ENCODE measurements around the gene CLIP1.
"Not testable (repeated sequence)": the region's sequence is repeated elsewhere in the genome, so short reads cannot be mapped to it uniquely, and the experiment has no call there.

The CLIP1 gene

DNA sequence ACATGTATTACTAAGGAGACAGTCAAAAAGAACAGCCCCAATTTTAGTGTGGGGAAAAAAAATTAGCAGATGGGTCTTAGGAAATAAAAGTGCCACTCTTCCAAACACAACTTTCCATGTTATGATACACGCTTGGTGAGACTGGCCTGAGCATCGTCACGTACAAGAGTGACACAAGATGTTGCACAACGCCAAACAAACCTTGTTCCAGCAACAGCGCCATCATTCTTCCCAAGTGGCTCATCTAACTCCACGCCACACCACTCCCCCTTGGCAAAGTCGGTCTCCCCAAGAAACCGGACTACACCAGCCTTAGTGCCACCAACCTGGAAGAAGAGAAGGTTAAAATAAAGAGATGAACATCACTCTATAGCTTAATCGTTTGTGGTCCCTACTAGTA lies 58.7 kb downstream of the CLIP1 start:
- TF ChIP-seq GATA1 (IDR thresholded peaks at IDR 0.05; ENCODE audit: low read depth, low read length): no peak
- no peak for TF ChIP-seq POLR2A (IDR thresholded peaks at IDR 0.05; ENCODE audit: low read length)
- DNase-seq: no peak

DNA sequence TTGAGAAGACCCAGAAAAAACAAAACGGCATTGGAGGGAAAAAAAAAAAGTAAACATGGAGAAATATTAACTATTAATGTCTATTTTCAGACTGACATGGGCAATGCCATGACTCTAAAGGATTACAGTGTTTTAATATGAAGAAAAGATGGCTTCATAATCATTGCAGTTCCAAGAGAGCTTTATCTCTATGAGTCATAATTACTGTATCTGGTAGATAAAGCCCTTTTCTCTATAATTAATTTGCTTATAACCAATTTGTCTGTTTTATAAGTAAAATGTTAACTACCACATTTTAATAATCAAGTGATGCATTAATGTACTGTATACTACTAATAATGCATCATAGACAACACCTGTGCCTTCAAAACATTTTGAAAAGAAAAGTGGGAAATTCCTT lies 59.7 kb downstream of the CLIP1 start:
- peak in 1 of 2 experiments; percentile 18 for DNase-seq
- TF ChIP-seq POLR2A (IDR thresholded peaks at IDR 0.05; ENCODE audit: low read length) (no peak), GATA1 (IDR thresholded peaks at IDR 0.05; ENCODE audit: low read depth, low read length) (no peak)

DNA sequence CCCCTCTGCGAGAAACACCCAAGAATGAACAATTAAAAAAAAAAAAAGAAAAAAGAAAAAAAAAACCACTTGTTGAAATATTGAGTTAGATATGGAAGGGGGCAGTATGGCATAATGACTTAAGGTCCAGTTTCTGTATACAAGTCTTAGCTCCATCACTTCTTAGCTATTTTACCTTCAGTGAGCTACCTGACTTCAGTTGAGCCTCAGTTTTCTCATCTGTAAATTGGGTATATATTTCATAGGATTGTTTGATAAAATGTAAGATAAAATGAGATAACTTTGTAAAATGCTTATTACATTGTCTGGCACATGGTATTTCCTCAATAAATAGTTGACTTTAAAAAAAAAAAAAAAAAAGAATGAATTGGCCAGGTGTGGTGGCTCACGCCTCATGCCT lies 64.1 kb downstream of the CLIP1 start:
- DNase-seq: not testable (repeated sequence)

DNA sequence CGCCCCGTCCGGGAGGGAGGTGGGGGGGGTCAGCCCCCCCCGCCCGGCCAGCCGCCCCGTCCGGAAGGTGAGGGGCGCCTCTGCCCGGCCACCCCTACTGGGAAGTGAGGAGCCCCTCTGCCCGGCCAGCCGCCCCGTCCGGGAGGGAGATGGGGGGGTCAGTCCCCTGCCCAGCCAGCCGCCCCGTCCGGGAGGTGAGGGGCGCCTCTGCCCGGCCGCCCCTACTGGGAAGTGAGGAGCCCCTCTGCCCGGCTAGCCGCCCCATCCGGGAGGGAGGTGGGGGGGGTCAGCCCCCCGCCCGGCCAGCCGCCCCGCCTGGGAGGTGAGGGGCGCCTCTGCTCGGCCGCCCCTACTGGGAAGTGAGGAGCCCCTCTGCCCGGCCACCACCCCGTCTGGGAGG lies 64.9 kb downstream of the CLIP1 start:
- DNase-seq: not testable (repeated sequence)

DNA sequence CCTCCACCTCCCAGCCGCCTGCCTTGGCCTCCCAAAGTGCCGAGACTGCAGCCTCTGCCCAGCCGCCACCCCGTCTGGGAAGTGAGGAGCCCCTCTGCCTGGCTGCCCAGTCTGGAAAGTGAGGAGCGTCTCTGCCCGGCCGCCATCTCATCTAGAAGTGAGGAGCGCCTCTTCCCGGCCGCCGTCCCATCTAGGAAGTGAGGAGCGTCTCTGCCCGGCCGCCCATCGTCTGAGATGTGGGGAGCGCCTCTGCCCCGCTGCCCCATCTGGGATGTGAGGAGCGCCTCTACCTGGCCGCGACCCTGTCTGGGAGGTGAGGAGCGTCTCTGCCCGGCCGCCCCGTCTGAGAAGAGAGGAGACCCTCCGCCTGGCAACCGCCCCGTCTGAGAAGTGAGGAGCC lies 65.5 kb downstream of the CLIP1 start:
- DNase-seq: not testable (repeated sequence)

DNA sequence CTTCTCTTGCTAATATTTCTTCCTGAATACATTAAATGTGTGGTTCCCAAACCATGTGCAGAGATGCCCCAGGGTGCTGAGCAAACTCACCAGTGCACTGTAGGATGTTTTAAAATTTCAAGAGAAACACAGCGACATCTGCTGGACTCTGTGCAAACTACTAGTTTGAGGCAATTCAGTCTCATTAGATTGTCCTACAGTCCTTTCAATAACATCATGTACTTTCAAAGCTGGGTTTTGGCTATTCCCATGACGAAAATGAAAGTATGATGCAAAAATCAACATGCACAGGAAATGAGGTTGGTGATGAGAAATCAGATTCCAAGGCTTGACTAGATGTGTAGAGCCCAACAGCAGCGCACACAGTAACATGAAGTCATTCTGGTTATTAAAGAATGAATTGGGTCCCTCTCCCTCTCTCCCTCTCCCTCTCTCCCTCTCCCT lies 66.3 kb downstream of the CLIP1 start:
- peak; percentile 62 to 82 for DNase-seq
- no peak for TF ChIP-seq POLR2A (IDR thresholded peaks at IDR 0.05; ENCODE audit: low read length)
- TF ChIP-seq GATA1 (IDR thresholded peaks at IDR 0.05; ENCODE audit: low read depth, low read length): no peak

DNA sequence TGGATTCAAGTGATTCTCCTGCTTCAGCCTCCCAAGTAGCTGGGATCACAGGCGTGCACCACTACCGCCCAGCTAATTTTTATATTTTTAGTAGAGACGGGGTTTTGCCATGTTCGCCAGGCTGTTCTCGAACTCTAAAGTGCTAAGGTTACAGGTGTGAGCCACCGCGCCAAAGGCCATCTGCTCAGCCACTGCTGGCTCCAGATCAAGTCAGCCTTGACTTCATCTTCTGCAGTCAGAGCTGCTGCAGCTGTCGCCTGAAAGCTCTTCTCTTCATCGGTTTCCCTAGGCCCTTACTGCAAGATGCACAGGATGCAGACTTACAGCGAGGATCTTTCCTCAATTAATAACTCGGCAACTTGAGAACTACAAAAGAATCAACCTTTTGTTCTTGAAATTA lies 66.8 kb downstream of the CLIP1 start:
- no peak for TF ChIP-seq POLR2A (IDR thresholded peaks at IDR 0.05; ENCODE audit: low read length)
- TF ChIP-seq GATA1 (IDR thresholded peaks at IDR 0.05; ENCODE audit: low read depth, low read length): no peak
- DNase-seq: no peak

DNA sequence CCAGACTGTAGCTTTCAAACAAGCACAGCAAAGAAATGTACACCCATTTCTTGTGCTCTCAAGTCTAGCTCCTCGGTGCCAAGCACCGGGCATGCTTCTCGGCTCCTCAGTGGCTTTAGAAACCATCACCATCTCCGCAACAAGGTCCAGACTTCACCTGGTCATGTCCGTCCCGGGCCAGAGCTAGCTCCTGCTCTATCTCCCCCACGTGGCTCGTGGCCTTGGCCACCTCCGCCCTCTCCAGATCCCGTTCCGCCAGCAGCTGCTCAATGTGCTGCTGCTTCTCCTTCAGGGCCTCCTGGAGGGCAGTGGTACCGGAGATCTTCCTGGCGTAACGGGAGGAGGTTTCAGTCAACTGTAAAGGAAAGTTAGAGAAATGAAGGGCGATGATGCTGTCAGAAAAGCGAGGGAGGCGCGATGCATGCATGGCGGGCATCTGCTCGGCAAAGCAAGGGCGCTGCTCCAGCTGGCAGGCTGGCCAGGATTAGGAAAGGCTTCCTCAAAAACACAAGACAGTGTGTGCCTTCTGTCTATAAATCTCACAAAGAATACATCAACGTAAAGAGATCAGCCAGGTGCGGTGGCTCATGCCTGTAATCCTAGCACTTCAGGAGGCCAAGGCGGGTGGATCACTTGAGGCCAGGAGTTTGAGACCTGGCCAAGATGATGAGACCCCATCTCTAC lies 67.4 kb downstream of the CLIP1 start:
- TF ChIP-seq POLR2A (IDR thresholded peaks at IDR 0.05; ENCODE audit: low read length): no peak
- no peak for TF ChIP-seq GATA1 (IDR thresholded peaks at IDR 0.05; ENCODE audit: low read depth, low read length)
- no peak for DNase-seq

DNA sequence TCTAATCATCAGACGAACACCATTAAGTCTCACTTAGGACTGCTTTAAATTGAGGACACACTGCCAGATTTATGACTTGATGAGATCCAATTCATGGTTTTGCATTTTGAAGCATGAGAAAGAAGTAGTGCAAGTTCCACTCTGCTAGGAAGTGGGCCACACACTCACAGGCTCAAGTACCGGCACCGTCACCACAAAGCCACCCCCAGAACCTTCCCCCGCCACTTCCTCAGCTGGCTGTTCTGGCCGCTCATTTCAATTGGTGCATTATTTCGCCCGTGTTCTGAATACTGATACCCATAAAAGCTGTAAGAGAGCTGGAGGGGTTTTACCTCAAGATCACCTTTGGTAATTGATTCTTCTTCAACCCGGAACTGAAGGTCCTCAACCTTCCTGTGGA lies 70.1 kb downstream of the CLIP1 start:
- DNase-seq: no peak
- TF ChIP-seq GATA1 (IDR thresholded peaks at IDR 0.05; ENCODE audit: low read depth, low read length): no peak
- no peak for TF ChIP-seq POLR2A (IDR thresholded peaks at IDR 0.05; ENCODE audit: low read length)

DNA sequence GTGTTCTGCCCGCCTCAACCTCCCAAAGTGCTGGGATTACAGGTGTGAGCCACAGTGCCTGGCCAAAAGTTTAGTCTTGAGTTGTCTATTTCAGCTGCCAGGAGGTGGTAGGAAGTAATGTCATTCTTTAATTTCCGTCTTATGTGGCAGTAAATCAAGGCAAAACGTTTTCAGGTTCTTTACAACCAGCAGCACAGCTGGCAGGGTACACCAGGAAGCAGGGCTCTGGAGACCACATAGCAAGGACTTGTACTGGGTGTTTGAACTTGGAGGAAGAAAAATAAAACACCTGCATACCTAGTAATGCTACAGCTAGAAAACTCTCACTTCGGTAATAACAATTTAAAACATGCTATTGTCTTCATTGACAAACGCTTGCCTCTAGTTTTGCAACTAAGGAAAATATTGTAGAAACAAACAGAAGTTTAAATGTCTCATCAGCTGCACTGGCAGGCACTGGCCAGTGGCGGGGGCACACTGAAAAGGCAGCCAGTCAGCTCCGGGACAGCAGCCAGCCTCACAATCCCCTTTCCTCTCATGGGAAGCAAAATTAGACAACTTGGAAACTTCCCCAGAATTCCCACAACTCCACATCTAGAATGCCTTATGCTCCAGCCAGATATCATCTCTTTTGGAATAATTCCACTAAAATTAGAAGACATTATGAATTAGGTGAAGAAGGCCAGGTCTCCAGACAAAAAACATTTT lies 72.2 kb downstream of the CLIP1 start:
- TF ChIP-seq GATA1 (IDR thresholded peaks at IDR 0.05; ENCODE audit: low read depth, low read length): no peak
- TF ChIP-seq POLR2A (IDR thresholded peaks at IDR 0.05; ENCODE audit: low read length): no peak
- no peak for DNase-seq

DNA sequence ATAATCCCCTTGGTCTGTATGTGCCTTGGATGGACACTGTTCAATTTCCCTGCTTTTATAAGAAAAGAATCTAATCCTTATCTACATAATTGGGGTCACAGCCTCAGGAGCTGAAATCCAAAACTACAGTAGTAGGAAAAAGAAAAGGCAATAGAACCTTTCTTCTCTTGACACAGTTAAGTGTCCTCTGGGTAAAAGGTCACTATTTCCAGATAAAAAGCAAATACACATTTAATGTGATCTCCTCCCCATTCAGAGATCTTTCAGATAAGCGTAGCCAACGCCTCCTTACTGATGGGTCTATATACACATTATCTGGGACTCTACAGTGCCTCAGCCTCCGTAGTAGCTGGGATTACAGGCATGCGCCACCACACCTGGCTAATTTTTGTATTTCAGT lies 73.4 kb downstream of the CLIP1 start:
- peak; percentile 24 to 55 for DNase-seq
- TF ChIP-seq GATA1 (IDR thresholded peaks at IDR 0.05; ENCODE audit: low read depth, low read length): no peak
- TF ChIP-seq POLR2A (IDR thresholded peaks at IDR 0.05; ENCODE audit: low read length): no peak

DNA sequence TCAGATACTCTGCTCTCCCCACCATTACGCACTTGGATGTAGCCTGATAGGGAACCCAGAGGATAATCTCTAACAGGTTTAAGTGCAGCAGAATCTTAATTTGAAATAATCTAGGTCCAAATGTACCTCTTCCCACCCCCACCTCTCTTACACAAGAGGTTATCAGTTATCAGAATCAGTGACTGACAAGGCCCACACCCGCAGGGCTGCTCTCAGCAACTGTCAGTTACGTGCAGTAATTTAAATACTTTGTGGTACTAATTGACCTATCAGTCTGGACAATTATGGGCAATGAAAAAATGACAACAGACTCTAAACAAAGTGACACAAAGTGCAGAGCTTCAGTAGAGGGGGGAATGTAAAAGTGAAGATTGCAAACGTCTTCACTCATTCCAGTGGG lies 74.0 kb downstream of the CLIP1 start:
- peak; percentile 13 to 45 for DNase-seq
- no peak for TF ChIP-seq GATA1 (IDR thresholded peaks at IDR 0.05; ENCODE audit: low read depth, low read length)
- TF ChIP-seq POLR2A (IDR thresholded peaks at IDR 0.05; ENCODE audit: low read length): no peak

DNA sequence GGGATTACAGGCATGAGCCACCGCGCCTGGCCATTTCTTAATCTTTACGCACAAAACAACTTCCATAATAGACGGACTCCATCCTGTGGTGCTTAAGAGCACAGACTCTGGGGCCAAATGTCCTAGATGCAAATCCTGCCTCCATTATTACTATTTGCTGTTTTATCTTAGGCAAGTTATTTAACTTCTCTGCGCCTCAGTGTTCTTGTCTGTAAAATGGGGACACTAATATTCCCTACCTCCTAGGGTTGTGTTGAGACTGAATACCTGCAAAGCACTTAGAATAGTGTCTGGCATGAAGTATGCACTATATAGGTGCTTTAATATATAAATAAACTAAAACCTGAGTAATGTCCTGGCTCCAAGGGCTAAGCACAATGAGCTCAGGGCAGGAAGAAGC lies 76.4 kb downstream of the CLIP1 start:
- DNase-seq: no peak
- no peak for TF ChIP-seq GATA1 (IDR thresholded peaks at IDR 0.05; ENCODE audit: low read depth, low read length)

DNA sequence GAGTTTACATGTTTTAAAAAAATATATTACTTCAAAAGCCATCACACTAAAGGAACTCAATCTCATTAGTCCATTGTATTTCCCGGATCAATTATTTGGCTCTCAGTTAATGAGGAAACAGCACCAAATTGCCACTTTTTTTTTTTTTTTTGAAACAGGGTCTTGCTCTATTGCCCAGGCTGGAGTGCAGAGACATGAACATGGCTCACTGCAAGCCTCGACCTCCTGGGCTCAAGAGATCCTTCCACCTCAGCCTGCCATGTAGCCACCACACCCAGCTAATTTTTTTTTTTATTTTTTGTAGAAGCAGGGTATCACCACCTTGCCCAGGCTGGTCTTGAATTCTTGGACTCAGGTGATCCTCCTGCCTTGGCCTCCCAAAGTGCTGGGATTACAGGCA lies 77.4 kb downstream of the CLIP1 start:
- no peak for DNase-seq
- TF ChIP-seq POLR2A (IDR thresholded peaks at IDR 0.05; ENCODE audit: low read length) (no peak), GATA1 (IDR thresholded peaks at IDR 0.05; ENCODE audit: low read depth, low read length) (no peak)

DNA sequence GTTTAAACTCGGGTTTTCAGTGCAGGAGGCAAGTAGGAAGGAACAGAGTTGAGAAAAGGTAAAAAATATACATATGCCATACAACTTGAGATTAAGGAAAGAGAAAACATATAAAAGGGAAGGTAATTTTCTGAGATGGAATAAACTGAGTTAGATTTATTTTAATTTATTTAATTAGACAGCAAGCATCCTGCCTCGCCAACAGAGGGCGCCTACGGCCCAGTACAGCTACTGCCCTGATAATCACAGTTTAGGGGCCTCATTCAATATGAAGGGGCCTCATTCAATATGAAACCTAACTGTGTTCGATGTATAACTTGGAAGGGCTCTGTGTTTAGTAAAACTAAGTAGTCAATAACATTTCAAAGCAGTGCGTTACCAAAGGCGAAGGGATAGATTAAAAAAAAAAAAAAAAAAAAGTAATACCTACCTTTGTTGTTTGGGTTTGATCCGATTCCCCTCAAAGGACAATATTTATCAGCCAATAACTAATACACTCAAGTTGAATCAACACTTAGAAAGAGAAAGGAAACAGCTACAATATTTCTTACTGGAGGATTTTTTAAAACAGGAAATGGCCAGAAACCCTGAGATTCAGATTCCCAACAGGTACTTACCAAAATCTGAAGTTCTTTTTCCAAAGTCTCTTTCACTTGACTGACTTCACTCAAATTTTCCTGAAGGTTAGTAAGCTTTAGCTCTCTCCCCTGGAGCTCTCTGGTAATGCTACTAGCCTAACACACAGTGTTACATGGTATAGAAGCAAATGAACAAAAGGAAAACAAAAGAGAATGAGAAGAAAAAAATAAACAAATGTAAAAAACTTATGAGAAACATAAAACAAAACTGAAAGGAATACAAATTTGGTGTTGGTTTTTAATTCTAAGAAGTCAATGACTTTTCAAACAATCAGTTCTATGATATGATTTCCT lies 86.2 kb downstream of the CLIP1 start:
- peak; percentile 71 to 83 for DNase-seq
- no peak for TF ChIP-seq POLR2A (IDR thresholded peaks at IDR 0.05; ENCODE audit: low read length)
- TF ChIP-seq GATA1 (IDR thresholded peaks at IDR 0.05; ENCODE audit: low read depth, low read length): no peak
